K562 (cell line): ENCODE data around the gene GCSH. TPM values are rescaled to one million over a fixed set of nuclear protein-coding genes. Genes with fewer than 3 reads are reported as not detected.

Experiments used
- BCL6 ChIP-seq: fragments of 250-450 bp; sonication (Bioruptor Pico); IDR thresholded peaks from 2 replicates; pipeline ENCODE4 v1.4.0; 2020
- CBX2 ChIP-seq: fragments of 200-600 bp; sonication (generic); IDR thresholded peaks from one replicate; pipeline ENCODE4 v1.6.1; 2012; ENCODE audit warnings: mild to moderate bottlenecking, low read length, inconsistent platforms; ENCODE audit not compliant: insufficient read depth, poor library complexity, severe bottlenecking
- DACH1 ChIP-seq: fragments of 450-650 bp; IDR thresholded peaks from 2 replicates; pipeline ENCODE4 v1.6.1; 2018; ENCODE audit not compliant: partially characterized antibody
- E2F8 ChIP-seq: fragments of 450-650 bp; IDR thresholded peaks from 2 replicates; pipeline ENCODE4 v1.7.1; 2018; ENCODE audit warnings: mild to moderate bottlenecking, low read depth; ENCODE audit not compliant: partially characterized antibody
- HCFC1 ChIP-seq: IDR thresholded peaks from 2 replicates; pipeline ENCODE4 v1.6.1; 2012; ENCODE audit warnings: low read depth, low read length, improper control_type of control experiment
- HMBOX1 ChIP-seq: sonication (generic); IDR thresholded peaks from 2 replicates; pipeline ENCODE4 v1.6.1; 2016
- JUND ChIP-seq, 2 experiments: IDR thresholded peaks; 2 replicates in 1 of 2; 3 replicates in 1 of 2; pipeline ENCODE4 v1.6.1; 2011; ENCODE audit warnings: borderline replicate concordance in 2 of 2, low read depth in 2 of 2, low read length in 2 of 2, improper control_type of control experiment in 1 of 2, missing biosample characterization in 1 of 2, missing genetic modification characterization in 1 of 2, missing genetic modification reagents in 1 of 2
- LEF1 ChIP-seq: fragments of 450-650 bp; IDR thresholded peaks from 2 replicates; pipeline ENCODE4 v1.6.1; 2016; ENCODE audit warnings: mild to moderate bottlenecking
- MAFK ChIP-seq: IDR thresholded peaks from 2 replicates; pipeline ENCODE4 v1.6.1; 2011; ENCODE audit warnings: low read length, improper control_type of control experiment
- MAZ ChIP-seq, 2 experiments: fragments of 450-650 bp in 1 of 2; sonication (generic) in 1 of 2; formaldehyde crosslinking; IDR thresholded peaks in 1 of 2; conservative IDR thresholded peaks in 1 of 2; 2 replicates each; pipeline versions ENCODE4 v1.4.0 to v1.5.0; 2020; ENCODE audit warnings: mild to moderate bottlenecking in 1 of 2, missing genetic modification reagents in 1 of 2
- MECOM ChIP-seq: fragments of 250-450 bp; sonication (Bioruptor Pico); IDR thresholded peaks from 2 replicates; pipeline ENCODE4 v1.8.0; 2022; ENCODE audit warnings: inconsistent platforms
- NR1H2 ChIP-seq: sonication (generic); formaldehyde crosslinking; IDR thresholded peaks from 2 replicates; pipeline ENCODE4 v1.4.0; 2020; ENCODE audit warnings: mild to moderate bottlenecking, missing genetic modification reagents
- PHF21A ChIP-seq: fragments of 450-650 bp; IDR thresholded peaks from 2 replicates; pipeline ENCODE4 v1.6.1; 2017; ENCODE audit warnings: low read depth, borderline replicate concordance
- RBM17 ChIP-seq: fragments of 200-400 bp; formaldehyde crosslinking; IDR thresholded peaks from 2 replicates; pipeline ENCODE4 v1.6.1; 2017; ENCODE audit warnings: low read depth, mild to moderate bottlenecking, low read length, borderline replicate concordance
- RFX5 ChIP-seq: IDR thresholded peaks from 2 replicates; pipeline ENCODE4 v1.6.1; 2011; ENCODE audit warnings: low read depth, mild to moderate bottlenecking, improper control_type of control experiment, low read length
- TCF7 ChIP-seq: sonication (generic); IDR thresholded peaks from 2 replicates; pipeline ENCODE4 v1.6.1; 2016; ENCODE audit warnings: antibody characterized with exemption, borderline replicate concordance
- TGIF2 ChIP-seq: sonication (generic); formaldehyde crosslinking; IDR thresholded peaks from 2 replicates; pipeline ENCODE4 v1.8.1; 2022; ENCODE audit warnings: mild to moderate bottlenecking, missing genetic modification reagents, moderate library complexity
- ZFX ChIP-seq: sonication (generic); formaldehyde crosslinking; IDR thresholded peaks from 2 replicates; pipeline ENCODE4 v1.8.0; 2022; ENCODE audit warnings: mild to moderate bottlenecking, missing genetic modification reagents, moderate library complexity
- ZNF24 ChIP-seq: fragments of 450-650 bp; IDR thresholded peaks from 2 replicates; pipeline ENCODE4 v1.6.1; 2016
- polyA plus RNA-seq, 8 experiments: library from polyadenylated mRNA; depleted of rRNA in 4 of 8; stranded (reverse) in 5 of 8; unstranded in 3 of 8; fragments of >200 nt; fragmentation: Nextera tagmentation in 2 of 8; fragmentation: Illumina TruSeq in 1 of 8; extraction: Ambion mirVana in 2 of 8; extraction: Trizol in 1 of 8; gene quantifications; 2 replicates each; pipeline versions ENCODE4 v1.2.1 to v1.2.3, GENCODE V29; 2011 to 2014; ENCODE audit warnings: inconsistent platforms in 1 of 8, missing spikeins in 1 of 8
- total RNA-seq, 7 experiments: library from RNA; depleted of rRNA in 6 of 7; stranded (reverse); fragments of >200 nt in 6 of 7; fragmentation: Illumina TruSeq in 2 of 7; extraction: Trizol in 2 of 7; gene quantifications; 2 replicates each; pipeline versions ENCODE4 v1.2.1 to v1.2.3, GENCODE V29; 2011 to 2021; ENCODE audit warnings: low replicate concordance in 1 of 7
- TF ChIP-seq, protein P1 (sequence below), 2 experiments: fragments of 450-650 bp; conservative IDR thresholded peaks; 2 replicates each; pipeline ENCODE4 v1.6.1; 2017; ENCODE audit warnings: mild to moderate bottlenecking in 2 of 2, moderate library complexity in 2 of 2

Gene GCSH
- total and polyA plus RNA-seq, 9 of the 15 experiments (the other 6 are each of a cell fraction or from before 2014, with no cell fraction given) = 35.0 to 121 (median 89.0) TPM

DNA sequence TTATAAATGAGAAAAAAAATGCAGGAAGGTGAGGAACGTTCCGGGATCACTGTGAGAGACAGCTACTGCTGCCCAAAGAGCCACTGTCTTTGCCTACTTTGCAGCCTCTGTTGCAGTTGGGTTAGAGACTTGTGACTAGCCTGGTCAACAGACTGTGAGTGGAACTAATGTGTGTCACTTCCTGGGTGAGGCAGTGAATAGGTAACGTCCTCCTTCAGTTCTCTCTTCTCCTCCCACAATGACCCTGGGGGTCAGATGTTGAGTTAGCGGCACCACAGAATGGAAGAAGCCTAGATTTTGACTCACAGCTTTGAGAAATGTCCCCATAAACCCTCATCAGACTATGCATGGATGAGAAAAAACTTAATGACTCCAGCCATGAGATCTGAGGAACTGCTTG is 24.4 kb downstream of the GCSH start (continued):
- no peak for TF ChIP-seq E2F8
- TF ChIP-seq HMBOX1 = peak; percentile 94
- TF ChIP-seq TGIF2 (CRISPR knock-in tag) = no peak
- TF ChIP-seq LEF1 = no peak
- TF ChIP-seq ZFX = no peak
- TF ChIP-seq PHF21A = no peak
- TF ChIP-seq DACH1 = no peak
- no peak for TF ChIP-seq BCL6 (CRISPR knock-in tag)
- TF ChIP-seq MECOM = no peak
- no peak for TF ChIP-seq CBX2
- no peak for TF ChIP-seq RFX5
- no peak for TF ChIP-seq HCFC1
- no peak for TF ChIP-seq ZNF24
- TF ChIP-seq JUND (IDR thresholded peaks at IDR 0.05; ENCODE audit: borderline replicate concordance, low read depth, low read length) = no peak; the same call in 1 of the 2 replicates
- peak; percentile 22; the same call in 1 of the 3 replicates for TF ChIP-seq JUND (tag; IDR thresholded peaks at IDR 0.05; ENCODE audit: borderline replicate concordance, low read depth, low read length)
- no peak for TF ChIP-seq MAFK
- TF ChIP-seq RBM17 = no peak
- no peak for TF ChIP-seq NR1H2 (CRISPR knock-in tag)
- no peak for TF ChIP-seq MAZ (CRISPR knock-in tag; conservative IDR thresholded peaks at IDR 0.05 in 1 of 2, IDR thresholded peaks at IDR 0.05 in 1 of 2)
- no peak for TF ChIP-seq TCF7
- TF ChIP-seq, protein P1, sequence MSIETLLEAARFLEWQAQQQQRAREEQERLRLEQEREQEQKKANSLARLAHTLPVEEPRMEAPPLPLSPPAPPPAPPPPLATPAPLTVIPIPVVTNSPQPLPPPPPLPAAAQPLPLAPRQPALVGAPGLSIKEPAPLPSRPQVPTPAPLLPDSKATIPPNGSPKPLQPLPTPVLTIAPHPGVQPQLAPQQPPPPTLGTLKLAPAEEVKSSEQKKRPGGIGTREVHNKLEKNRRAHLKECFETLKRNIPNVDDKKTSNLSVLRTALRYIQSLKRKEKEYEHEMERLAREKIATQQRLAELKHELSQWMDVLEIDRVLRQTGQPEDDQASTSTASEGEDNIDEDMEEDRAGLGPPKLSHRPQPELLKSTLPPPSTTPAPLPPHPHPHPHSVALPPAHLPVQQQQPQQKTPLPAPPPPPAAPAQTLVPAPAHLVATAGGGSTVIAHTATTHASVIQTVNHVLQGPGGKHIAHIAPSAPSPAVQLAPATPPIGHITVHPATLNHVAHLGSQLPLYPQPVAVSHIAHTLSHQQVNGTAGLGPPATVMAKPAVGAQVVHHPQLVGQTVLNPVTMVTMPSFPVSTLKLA (conservative IDR thresholded peaks at IDR 0.05) = no peak
